ENCODE results near the gene ARL11. TPM values are rescaled to one million over a fixed set of nuclear protein-coding genes. Genes with fewer than 3 reads are reported as not detected.

The ARL11 gene
- total RNA-seq, 1 donor: not detected

DNA sequence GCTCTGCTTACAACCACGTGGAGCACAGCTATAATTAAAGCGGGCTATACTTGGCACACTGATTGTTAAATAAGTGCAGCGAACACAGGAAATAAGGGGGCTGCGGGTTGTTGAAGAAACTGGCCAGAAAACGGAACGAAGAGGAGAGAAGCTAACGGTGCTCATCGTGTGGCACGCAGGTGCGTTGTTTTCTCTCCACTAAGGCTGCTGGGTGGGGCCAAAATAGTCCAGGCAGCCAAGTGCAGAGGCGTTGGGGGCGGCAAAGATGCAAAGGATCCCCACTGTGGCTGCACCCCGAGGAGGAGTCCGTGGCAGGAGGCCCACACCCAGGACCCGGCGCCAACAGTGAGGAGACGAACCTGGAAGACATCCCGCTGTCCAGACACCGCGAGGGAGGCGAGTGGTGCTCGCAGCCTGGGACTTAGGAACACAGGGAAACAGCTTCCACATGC, 8.1 kb upstream of the ARL11 start:
- peak overlapping the region; percentile 48 for H3K4me3 ChIP-seq (ENCODE audit: insufficient read depth, low read length)
- peak overlapping the region; percentile 60 for H3K4me2 ChIP-seq (ENCODE audit: insufficient read depth, low read length)

DNA sequence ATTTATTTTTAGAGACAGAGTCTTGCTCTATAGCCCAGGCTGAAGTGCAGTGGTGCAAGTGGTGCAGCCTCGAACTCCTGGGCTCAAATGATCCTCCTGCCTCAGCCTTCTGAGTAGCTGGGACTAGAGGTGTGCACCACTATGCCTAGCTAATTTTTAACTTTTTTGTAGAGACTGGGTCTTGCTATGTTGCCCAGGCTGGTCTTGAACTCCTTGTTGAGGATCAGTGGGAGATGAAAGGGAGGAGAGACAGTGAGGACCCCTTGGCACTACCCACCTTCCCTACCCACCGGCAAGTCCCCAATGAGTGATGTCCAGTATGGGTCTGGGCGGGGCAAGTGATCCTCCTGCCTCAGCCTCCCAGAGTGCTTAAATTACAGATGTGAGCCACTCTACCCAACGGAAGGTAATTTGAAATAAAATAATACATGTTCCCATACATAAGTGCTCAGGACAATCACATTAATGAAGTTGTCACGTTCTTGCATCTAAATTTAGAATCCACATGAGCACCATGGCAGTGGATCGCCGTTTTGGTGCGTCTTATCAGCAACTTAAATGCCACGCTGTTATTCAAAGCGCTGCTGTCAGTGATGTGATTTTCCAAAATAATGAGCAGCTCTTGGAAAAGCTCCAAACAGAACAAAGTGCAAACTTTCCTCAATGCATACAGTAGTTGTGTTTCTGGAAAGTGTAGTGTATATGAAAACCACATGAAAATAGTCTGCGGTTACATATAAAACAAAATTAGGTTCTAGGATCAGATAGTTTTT, 5.9 kb upstream of the ARL11 start:
- Histone ChIP-seq H4K20me1 (ENCODE audit: insufficient read depth, low read length) (no peaks in the 10 kb centered on the region), H3K4me3 (ENCODE audit: insufficient read depth, low read length) (no peak overlapping the region), H3K36me3 (ENCODE audit: insufficient read depth, low read length) (no peaks in the 10 kb centered on the region), H3K27ac (ENCODE audit: low read depth, low read length) (no peak overlapping the region), H2AFZ (ENCODE audit: low read length) (no peak overlapping the region), H3K4me1 (ENCODE audit: insufficient read depth, low read length) (no peaks in the 10 kb centered on the region), H3K9me3 (ENCODE audit: low read depth, low read length) (no peaks in the 10 kb centered on the region), H3K27me3 (ENCODE audit: insufficient read depth, low read length) (no peaks in the 10 kb centered on the region), H3K4me2 (ENCODE audit: insufficient read depth, low read length) (no peak overlapping the region), H3K79me2 (ENCODE audit: insufficient read depth, low read length) (no peaks in the 10 kb centered on the region)
- TF ChIP-seq, protein P1, sequence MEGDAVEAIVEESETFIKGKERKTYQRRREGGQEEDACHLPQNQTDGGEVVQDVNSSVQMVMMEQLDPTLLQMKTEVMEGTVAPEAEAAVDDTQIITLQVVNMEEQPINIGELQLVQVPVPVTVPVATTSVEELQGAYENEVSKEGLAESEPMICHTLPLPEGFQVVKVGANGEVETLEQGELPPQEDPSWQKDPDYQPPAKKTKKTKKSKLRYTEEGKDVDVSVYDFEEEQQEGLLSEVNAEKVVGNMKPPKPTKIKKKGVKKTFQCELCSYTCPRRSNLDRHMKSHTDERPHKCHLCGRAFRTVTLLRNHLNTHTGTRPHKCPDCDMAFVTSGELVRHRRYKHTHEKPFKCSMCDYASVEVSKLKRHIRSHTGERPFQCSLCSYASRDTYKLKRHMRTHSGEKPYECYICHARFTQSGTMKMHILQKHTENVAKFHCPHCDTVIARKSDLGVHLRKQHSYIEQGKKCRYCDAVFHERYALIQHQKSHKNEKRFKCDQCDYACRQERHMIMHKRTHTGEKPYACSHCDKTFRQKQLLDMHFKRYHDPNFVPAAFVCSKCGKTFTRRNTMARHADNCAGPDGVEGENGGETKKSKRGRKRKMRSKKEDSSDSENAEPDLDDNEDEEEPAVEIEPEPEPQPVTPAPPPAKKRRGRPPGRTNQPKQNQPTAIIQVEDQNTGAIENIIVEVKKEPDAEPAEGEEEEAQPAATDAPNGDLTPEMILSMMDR (IDR thresholded peaks at IDR 0.05; ENCODE audit: extremely low read depth, low read depth, low read length): no peak
- DNase-seq (ENCODE audit: insufficient read length, low spot score, missing footprints): no peak

More for the DNA sequence above, 8.1 kb upstream of the ARL11 start:
- H4K20me1 ChIP-seq (ENCODE audit: insufficient read depth, low read length): no peaks in the 10 kb centered on the region
- no peaks in the 10 kb centered on the region for H3K4me1 ChIP-seq (ENCODE audit: insufficient read depth, low read length)
- no peaks in the 10 kb centered on the region for H3K36me3 ChIP-seq (ENCODE audit: insufficient read depth, low read length)
- no peaks in the 10 kb centered on the region for H3K9me3 ChIP-seq (ENCODE audit: low read depth, low read length)
- H3K79me2 ChIP-seq (ENCODE audit: insufficient read depth, low read length): no peaks in the 10 kb centered on the region
- no peak overlapping the region for H3K27ac ChIP-seq (ENCODE audit: low read depth, low read length)
- H3K27me3 ChIP-seq (ENCODE audit: insufficient read depth, low read length): no peaks in the 10 kb centered on the region
- H2AFZ ChIP-seq (ENCODE audit: low read length): peak overlapping the region; percentile 72
- DNase-seq (ENCODE audit: insufficient read length, low spot score, missing footprints): no peak
- TF ChIP-seq, protein P1 (IDR thresholded peaks at IDR 0.05; ENCODE audit: extremely low read depth, low read depth, low read length): no peak

DNA sequence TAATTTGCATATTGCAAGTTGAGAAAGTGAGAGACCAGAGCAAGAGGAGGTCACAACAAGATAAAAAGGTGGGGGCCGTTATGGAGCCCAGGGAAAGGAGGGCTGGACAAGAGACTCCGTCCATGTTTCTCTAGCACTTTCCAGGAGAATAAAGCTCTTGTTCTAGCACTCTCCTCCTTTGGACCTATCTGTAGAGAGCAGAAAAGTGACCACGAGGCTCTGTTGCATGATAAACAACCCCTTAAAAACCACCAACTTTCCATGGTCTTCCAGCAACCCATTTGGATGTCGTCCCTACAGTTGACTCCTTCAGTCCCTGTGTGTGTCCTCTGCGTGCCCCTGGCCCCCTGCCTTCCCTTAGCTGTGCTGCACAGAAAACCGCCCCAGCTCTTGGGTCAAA, 4.1 kb upstream of the ARL11 start:
- TF ChIP-seq, protein P1 (IDR thresholded peaks at IDR 0.05; ENCODE audit: extremely low read depth, low read depth, low read length): no peak
- H3K27ac ChIP-seq (ENCODE audit: low read depth, low read length): no peak overlapping the region
- no peak overlapping the region for H3K4me2 ChIP-seq (ENCODE audit: insufficient read depth, low read length)
- H3K4me3 ChIP-seq (ENCODE audit: insufficient read depth, low read length): no peak overlapping the region
- no peaks in the 10 kb centered on the region for H3K9me3 ChIP-seq (ENCODE audit: low read depth, low read length)
- H3K79me2 ChIP-seq (ENCODE audit: insufficient read depth, low read length): no peaks in the 10 kb centered on the region
- no peaks in the 10 kb centered on the region for H3K36me3 ChIP-seq (ENCODE audit: insufficient read depth, low read length)
- no peaks in the 10 kb centered on the region for H3K27me3 ChIP-seq (ENCODE audit: insufficient read depth, low read length)
- H4K20me1 ChIP-seq (ENCODE audit: insufficient read depth, low read length): no peaks in the 10 kb centered on the region
- DNase-seq (ENCODE audit: insufficient read length, low spot score, missing footprints): no peak
- no peaks in the 10 kb centered on the region for H3K4me1 ChIP-seq (ENCODE audit: insufficient read depth, low read length)
- H2AFZ ChIP-seq (ENCODE audit: low read length): no peak overlapping the region

DNA sequence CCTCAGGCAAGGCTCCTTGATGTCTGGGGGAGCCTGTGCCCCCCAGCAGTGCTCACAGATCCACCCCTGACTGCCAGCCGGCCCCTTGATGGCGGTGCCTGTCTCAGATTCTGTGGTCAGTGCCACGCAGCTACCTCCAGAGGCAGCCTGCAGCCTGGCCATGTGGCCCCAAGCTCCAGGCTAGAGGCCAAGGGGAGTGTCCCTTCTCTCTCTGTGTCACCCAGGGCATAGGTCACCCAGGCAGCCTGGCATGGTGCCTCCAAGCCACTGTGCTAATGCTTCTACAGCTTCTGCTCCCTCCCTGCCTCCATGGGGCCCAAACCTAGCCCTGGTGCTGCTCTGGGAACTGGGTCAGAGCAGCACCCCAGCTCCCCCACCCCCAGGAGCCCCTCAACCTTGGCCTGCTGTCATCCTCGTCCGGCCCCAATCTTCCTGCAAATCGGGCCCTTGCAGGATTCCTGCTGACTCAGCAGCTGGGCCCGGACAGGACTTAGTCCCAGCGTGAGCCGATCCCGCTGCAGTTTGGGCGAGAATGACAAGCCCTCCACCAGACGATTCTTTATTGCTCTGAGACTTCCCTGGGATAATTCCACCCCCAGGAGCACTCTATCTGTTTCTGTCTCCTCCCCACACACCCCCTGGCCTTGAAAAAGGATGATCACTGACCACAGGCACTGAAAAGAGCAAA, 2.8 kb upstream of the ARL11 start:
- Histone ChIP-seq H3K4me2 (ENCODE audit: insufficient read depth, low read length) (no peak overlapping the region), H3K27me3 (ENCODE audit: insufficient read depth, low read length) (no peaks in the 10 kb centered on the region), H3K4me3 (ENCODE audit: insufficient read depth, low read length) (no peak overlapping the region), H3K36me3 (ENCODE audit: insufficient read depth, low read length) (no peaks in the 10 kb centered on the region), H4K20me1 (ENCODE audit: insufficient read depth, low read length) (no peaks in the 10 kb centered on the region), H3K79me2 (ENCODE audit: insufficient read depth, low read length) (no peaks in the 10 kb centered on the region), H3K9me3 (ENCODE audit: low read depth, low read length) (no peaks in the 10 kb centered on the region), H3K4me1 (ENCODE audit: insufficient read depth, low read length) (no peaks in the 10 kb centered on the region), H3K27ac (ENCODE audit: low read depth, low read length) (no peak overlapping the region), H2AFZ (ENCODE audit: low read length) (no peak overlapping the region)
- TF ChIP-seq, protein P1 (IDR thresholded peaks at IDR 0.05; ENCODE audit: extremely low read depth, low read depth, low read length): no peak
- DNase-seq (ENCODE audit: insufficient read length, low spot score, missing footprints): peak; percentile 73
